NCI-H345 (cell line): ENCODE measurements around the gene TRIM65.

ENCODE experiments used
- DNase-seq: peaks from one replicate; lab custom pipeline; 2025; lab: John Stamatoyannopoulos, UW

The TRIM65 gene

DNA sequence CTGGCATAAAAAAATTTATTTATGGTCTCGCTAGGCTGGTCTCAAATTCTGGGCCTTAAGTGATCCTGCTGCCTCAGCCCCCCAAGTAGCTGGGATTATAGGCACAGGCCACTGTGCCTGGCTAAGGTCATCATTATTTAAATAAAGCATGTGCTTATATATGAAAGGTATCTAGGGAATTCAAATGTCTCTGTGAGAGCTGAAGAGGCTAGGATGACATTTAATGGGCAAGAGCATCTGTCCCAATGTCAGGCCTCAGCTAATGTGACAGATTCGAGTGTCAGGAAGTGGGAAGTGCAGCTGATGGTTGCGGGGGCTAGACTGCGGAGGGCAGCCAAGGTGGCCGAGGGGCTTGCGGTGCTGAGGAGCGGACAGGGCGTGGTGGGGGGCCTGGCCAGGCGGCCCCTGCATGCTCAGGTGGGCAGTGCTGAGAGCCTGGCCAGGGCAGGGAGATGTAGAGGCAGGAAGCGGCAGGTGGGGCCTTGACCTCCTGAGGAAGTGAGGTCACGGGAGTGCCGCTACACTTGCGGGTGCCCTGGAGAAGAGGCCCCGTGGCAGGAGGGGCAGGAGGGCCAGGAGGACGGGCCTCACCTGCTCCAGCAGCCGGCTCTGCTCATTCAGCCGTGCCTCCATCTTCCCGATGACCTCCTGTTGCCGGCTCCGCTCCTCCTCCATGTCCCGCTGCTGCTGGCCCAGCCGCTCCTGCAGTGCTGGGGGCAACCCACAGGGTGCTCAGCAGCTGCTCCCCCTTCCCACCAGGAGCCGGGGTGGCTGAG lies 20.6 kb upstream of the TRIM65 start:
- DNase-seq = no peak

GRCh38 chr17:75915268-75915667 lies 18.5 kb upstream of the TRIM65 start:
- no peak for DNase-seq

DNA sequence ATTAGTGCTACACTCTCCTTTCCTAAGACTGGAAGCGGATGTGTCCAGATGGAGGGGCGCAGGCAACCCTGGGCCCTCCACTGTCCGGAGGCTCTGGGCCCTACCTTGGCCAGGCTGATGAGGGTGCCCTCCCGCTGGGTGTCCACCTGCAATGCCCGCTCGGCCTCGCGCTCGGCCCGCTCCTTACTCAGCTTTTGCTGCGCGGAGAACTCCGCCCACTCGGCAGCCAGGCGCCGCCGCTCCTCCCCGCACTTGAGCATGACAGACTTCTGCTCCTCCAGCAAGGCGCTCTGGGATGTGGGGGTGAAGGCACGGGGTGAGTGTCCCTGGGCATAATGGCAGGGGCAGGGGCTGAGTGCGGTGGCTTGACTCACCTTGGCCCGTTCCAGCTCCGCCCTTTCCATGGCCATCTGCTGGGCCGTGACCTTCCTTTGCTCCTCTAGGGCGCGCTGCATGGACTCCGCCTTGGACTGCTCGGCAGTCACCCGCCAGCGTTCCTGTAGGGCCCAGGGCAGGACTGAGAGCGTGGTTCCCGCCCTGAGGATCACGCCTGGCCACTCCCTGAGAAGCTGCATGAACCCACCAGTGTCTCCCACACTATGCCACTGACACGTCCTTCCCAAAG lies 18.0 kb upstream of the TRIM65 start:
- DNase-seq = no peak

DNA sequence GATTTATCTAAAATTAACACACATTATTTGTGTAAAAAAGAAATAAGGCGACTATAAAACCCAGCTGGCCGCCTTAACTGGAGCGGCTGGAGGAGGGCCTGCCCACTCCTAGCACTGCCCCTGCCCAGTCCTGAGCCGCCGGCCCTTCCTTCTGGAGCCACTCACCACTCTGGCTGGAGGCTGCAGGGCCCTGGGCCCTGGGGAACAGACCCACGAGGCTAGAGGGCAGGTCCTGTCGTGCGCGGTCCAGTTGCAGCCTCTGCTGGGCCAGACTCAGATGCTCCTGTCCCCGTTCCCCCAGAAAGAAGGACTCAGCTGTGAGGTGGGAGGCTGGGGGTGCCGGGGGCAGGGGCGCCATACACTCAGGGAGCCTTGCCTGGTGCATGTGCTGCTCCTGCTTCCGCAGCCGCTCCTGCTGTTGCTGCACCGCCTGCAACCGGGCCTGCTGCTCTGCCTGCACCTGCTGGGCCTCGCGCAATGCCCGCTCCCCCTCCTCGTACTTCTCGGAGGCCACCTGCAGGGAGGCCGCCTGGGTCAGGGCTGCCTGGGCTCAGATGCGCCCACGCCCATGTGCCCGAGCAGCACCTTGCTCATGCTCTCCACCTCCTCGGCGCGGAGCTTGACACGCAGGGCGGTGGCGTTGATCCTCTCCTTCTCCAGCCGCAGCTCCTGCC lies 16.9 kb upstream of the TRIM65 start:
- no peak for DNase-seq

GRCh38 chr17:75910699-75911098 lies 13.9 kb upstream of the TRIM65 start:
- DNase-seq = peak; percentile 54

GRCh38 chr17:75909812-75910274 lies 13.1 kb upstream of the TRIM65 start:
- peak; percentile 93 for DNase-seq

- DNase-seq = peak; percentile 98
Measured at GRCh38 chr17:75909051-75909811, 12.5 kb upstream of the TRIM65 start.

DNA sequence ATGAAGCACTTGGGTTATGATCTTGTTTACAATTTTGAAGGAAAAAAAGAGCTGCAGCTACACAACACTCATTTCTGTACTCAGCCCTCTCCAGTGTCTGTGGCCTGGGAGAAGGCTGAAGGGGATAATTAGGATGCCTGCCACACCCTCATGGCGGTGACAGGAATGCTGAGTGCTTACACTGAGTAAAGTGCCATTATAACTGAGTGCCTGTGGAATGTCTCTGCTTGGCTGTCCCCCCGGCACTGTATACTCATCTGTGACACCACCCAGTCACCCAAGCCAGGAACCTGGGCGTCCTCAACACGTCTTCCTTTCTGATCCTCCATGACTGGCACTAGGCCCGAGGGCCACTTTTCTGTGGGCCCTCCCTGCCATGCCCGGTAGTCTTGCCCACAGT lies 11.4 kb upstream of the TRIM65 start:
- DNase-seq = peak; percentile 53

DNA sequence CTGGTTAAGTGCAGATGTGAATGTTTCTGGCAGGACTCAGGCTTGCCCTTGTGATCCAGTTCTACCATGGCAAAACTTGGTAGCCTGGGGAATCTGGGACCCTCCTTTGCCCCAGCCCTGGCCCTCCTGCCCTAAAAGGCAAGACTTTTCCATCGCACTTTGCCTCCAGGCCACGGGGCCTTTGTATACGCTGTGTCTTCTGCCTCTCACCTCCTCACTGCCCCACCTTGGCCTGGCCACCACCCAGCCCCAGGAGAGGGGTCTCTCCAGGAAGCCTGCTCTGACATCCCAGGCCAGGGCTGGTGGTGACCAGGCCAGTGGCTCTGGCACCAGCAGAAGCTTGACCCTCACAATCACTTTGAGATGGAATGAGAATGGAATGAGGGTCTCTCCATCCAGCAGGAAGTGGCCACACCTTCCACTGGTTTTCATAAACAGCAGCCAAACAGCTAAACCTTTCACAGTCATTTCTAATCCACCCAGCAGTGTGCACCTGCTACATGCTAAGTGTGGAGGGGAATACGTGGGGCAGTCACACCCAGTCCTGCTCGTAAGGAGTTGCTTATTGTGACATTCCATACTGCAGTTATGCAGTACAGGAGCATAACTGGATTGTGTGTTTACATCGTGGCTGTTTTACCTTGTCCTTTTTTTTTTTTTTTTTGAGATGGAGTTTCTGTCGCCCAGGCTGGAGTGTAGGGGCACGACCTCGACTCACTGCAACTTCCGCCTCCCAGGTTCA lies 9.6 kb upstream of the TRIM65 start:
- DNase-seq = no peak

- DNase-seq = peak; percentile 97
Measured at GRCh38 chr17:75904749-75905521, 8.2 kb upstream of the TRIM65 start, which contains the start of gene MRPL38. Gene MRPL38, minus strand, starts transcription at chr17:75904884. Its CDS starts 9 bp downstream, at chr17:75904875.

DNA sequence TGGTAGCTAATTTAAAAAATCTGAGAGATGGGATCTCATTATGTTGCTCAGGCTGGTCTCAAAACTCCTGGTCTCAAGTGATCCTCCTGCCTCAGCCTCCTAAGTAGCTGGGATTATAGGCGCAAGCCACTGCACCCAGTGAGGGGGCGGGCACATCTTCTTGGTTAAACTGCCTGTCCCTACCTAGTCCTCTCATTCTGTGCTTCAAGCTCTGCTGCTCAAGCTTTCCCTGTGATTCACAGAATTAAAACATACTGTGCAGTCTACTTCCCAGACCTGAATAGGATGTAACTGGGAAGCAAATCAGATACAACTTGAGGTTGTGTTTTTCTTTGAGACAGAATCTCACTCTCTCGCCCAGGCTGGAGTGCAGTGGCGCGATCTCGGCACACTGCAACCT lies 5.7 kb upstream of the TRIM65 start:
- DNase-seq = no peak

- no peak for DNase-seq
Measured at GRCh38 chr17:75901727-75902126, 5.0 kb upstream of the TRIM65 start.

GRCh38 chr17:75900691-75901533 lies 4.2 kb upstream of the TRIM65 start:
- no peak for DNase-seq

DNA sequence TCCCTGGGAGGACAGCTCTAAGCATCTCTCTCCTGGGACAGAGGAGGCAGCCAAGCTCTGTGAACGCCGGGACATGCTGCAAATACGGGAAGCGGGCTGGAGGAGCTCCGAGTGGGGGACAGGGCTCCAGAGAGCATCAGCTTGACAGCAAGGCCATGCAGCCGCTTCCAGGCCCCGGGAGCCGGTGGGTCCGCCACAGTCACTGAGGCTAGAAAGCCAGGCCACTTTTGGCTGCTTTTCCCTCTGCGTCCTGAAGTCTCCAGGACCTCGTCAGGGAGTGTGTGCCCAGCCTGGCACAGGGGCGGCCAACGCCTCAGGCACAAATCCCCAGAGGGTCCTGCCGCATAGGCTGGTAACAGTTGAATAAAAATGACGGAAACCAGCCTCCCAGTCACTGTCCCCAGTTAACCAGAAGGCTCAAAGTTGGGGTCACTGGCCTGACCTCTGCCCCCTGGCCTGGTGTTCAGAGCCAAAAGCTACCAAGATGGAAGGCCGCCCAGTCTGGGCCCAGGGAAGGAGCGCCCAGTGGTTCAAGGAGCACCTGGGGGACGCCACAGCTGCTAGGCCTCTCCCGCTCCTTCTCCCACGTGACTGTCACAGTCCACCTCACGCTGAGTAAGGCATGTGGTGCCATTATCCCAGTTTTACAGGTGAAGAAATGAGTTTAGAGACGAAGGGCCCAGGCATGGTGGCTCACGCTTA lies 3.2 kb upstream of the TRIM65 start:
- DNase-seq = no peak

GRCh38 chr17:75899353-75899752 lies 2.6 kb upstream of the TRIM65 start:
- DNase-seq = no peak

GRCh38 chr17:75898791-75899190 lies 2.0 kb upstream of the TRIM65 start:
- DNase-seq = no peak

- DNase-seq = no peak
Measured at GRCh38 chr17:75898065-75898464, 1.3 kb upstream of the TRIM65 start.

DNA sequence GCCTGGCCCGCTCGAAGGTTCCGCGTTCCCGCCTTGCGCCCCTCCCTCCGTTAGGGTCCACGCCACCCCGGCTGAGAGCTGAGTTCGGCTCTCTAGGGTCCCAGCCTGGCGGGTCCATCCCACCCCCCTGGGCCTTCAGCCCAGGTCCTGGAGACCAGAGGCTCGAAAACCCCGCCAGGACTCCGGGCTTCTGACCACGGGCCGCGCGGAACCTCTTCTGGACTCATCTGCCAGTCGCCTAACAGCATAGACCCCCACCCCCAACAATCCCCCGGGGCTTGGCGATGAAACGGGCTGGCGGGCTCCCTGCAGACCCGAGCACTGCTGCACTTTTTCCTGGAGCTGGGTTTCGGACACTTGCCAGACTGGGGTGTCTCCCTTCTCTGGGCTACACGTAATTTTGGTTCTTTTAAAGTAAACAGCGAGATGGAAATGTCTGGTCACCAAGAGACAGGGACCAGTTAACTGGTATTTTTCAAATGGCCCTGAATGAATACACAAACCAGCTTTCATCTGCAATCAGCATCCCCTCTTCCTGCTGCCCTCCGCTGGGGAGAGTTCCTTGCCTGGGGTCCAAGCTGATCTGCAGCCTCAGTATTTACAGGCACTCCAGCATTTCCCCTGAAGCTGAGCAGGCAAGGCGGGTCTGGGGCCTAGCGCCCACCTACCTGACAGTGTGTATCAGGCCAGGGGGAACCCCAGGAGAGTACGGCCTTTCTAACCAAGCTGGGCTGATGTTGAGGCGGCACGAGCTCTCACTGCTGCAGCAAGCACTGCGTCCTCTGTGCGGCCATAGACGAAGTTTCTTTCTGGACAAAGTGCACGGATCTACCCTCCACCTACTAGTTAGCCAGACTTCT lies 639 bp upstream of the TRIM65 start:
- no peak for DNase-seq
